CD14-positive monocyte (primary cell): Measurements from ENCODE around the gene GPC1. TPM values are rescaled to one million over a fixed set of nuclear protein-coding genes. Genes with fewer than 3 reads are reported as not detected.

Experiments used
- DNase-seq, 3 donors: peaks; one replicate each; pipeline ENCODE4 v3.0.0-alpha.2; 2011 to 2022
- H2AFZ ChIP-seq: 2 replicates; pipeline ENCODE4 v1.6.0; 2012; ENCODE audit warnings: mild to moderate bottlenecking, low read depth, low read length, inconsistent platforms; ENCODE audit not compliant: insufficient read depth, poor library complexity, severe bottlenecking
- H3K27ac ChIP-seq, 2 donors: 1 replicate in 1 of 2; 2 replicates in 1 of 2; pipeline ENCODE4 v1.5.1; 2012 to 2013; ENCODE audit warnings: low read length in 2 of 2, control low read depth in 1 of 2, inconsistent platforms in 1 of 2, low read depth in 1 of 2, mild to moderate bottlenecking in 1 of 2
- H3K27me3 ChIP-seq, 2 donors: one replicate each; pipeline versions ENCODE4 v1.6.0 to v1.6.1; 2011 to 2013; ENCODE audit warnings: low read length in 2 of 2; ENCODE audit not compliant: control insufficient read depth in 2 of 2, insufficient read depth in 2 of 2
- H3K36me3 ChIP-seq, 2 donors: replicated peaks in 1 of 2; 1 replicate in 1 of 2; 2 replicates in 1 of 2; pipeline versions ENCODE4 v1.5.1 to v1.6.1; 2012 to 2013; ENCODE audit warnings: low read length in 2 of 2, control low read depth in 1 of 2, inconsistent platforms in 1 of 2, mild to moderate bottlenecking in 1 of 2; ENCODE audit not compliant: insufficient read depth in 2 of 2, control insufficient read depth in 1 of 2
- H3K4me1 ChIP-seq, 2 donors: 1 replicate in 1 of 2; 2 replicates in 1 of 2; pipeline versions ENCODE4 v1.5.1 to v1.6.1; 2012 to 2013; ENCODE audit warnings: low read length in 2 of 2, control low read depth in 1 of 2, inconsistent platforms in 1 of 2, mild to moderate bottlenecking in 1 of 2, moderate library complexity in 1 of 2; ENCODE audit not compliant: insufficient read depth in 2 of 2, control insufficient read depth in 1 of 2
- H3K4me2 ChIP-seq: replicated peaks from 2 replicates; pipeline ENCODE3; 2012; ENCODE audit warnings: low read length, moderate library complexity, mild to moderate bottlenecking; ENCODE audit not compliant: poor library complexity, severe bottlenecking; ENCODE audit errors: extremely low read depth
- H3K4me3 ChIP-seq, 3 experiments: fragments of 200-600 bp in 1 of 3; sonication (generic) in 1 of 3; replicated peaks in 1 of 3; 1 replicate in 2 of 3; 2 replicates in 1 of 3; pipeline ENCODE4 v1.5.1; 2011 to 2013; ENCODE audit warnings: low read length in 3 of 3, mild to moderate bottlenecking in 3 of 3, control low read depth in 2 of 3, low read depth in 2 of 3, inconsistent platforms in 1 of 3, moderate library complexity in 1 of 3
- H3K79me2 ChIP-seq: 2 replicates; pipeline ENCODE4 v1.6.0; 2012; ENCODE audit warnings: mild to moderate bottlenecking, control low read depth, inconsistent platforms, low read length, moderate library complexity; ENCODE audit not compliant: insufficient read depth
- H3K9ac ChIP-seq: 2 replicates; pipeline ENCODE4 v1.6.0; 2017; ENCODE audit warnings: low read length, mild to moderate bottlenecking; ENCODE audit not compliant: insufficient read depth, poor library complexity, severe bottlenecking
- H3K9me3 ChIP-seq, 2 donors: replicated peaks in 1 of 2; 1 replicate in 1 of 2; 2 replicates in 1 of 2; pipeline versions ENCODE4 v1.5.1 to v1.6.1; 2012 to 2013; ENCODE audit warnings: low read length in 2 of 2, control low read depth in 1 of 2; ENCODE audit not compliant: control insufficient read depth in 1 of 2, insufficient read depth in 1 of 2
- H4K20me1 ChIP-seq: 2 replicates; pipeline ENCODE4 v1.6.0; 2012; ENCODE audit warnings: mild to moderate bottlenecking, low read length, control low read depth, moderate library complexity; ENCODE audit not compliant: insufficient read depth
- H3K27ac Mint-ChIP-seq, 7 donors: one replicate each; pipeline ENCODE4 v1.8.0; 2020; ENCODE audit warnings: mild to moderate bottlenecking in 7 of 7, mixed read lengths in 7 of 7, moderate library complexity in 6 of 7, inconsistent platforms in 2 of 7
- H3K27me3 Mint-ChIP-seq, 3 donors: one replicate each; pipeline ENCODE4 v1.8.0; 2021 to 2022; ENCODE audit warnings: low read depth in 3 of 3, mild to moderate bottlenecking in 3 of 3, mixed read lengths in 3 of 3, moderate library complexity in 3 of 3, inconsistent platforms in 1 of 3
- H3K36me3 Mint-ChIP-seq, 2 donors: one replicate each; pipeline ENCODE4 v1.8.0; 2020; ENCODE audit warnings: mixed read lengths in 2 of 2, inconsistent platforms in 1 of 2, mild to moderate bottlenecking in 1 of 2
- H3K4me1 Mint-ChIP-seq: one replicate; pipeline ENCODE4 v1.8.0; 2020; ENCODE audit warnings: mild to moderate bottlenecking, mixed read lengths
- H3K4me3 Mint-ChIP-seq, 2 donors: one replicate each; pipeline ENCODE4 v1.8.0; 2020; ENCODE audit warnings: mild to moderate bottlenecking in 2 of 2, mixed read lengths in 2 of 2, moderate library complexity in 1 of 2
- H3K9me3 Mint-ChIP-seq, 7 donors: one replicate each; pipeline ENCODE4 v1.8.0; 2020 to 2022; ENCODE audit warnings: mixed read lengths in 7 of 7, mild to moderate bottlenecking in 6 of 7, moderate library complexity in 6 of 7, inconsistent platforms in 2 of 7
- CTCF ChIP-seq: fragments of 200-600 bp; IDR thresholded peaks from one replicate; pipeline ENCODE4 v1.8.0; 2022; ENCODE audit warnings: antibody characterized with exemption, mild to moderate bottlenecking
- WGBS: methylation state at CpG from one replicate; pipeline ENCODE4 v1.1.5; 2013; ENCODE audit warnings: missing lambda C conversion rate; ENCODE audit not compliant: insufficient coverage; 5-methylcytosine and 5-hydroxymethylcytosine counted together
- intact Hi-C, 2 donors: fragments of 100-400 bp; cut with micrococcal nuclease; formaldehyde crosslinking; loops; one replicate each; pipeline versions ENCODE4 v1.15.0 to v1.15.1; 2023
- polyA plus RNA-seq, 3 donors: library from polyadenylated mRNA; depleted of rRNA in 1 of 3; unstranded in 2 of 3; stranded (reverse) in 1 of 3; fragments of 300-500 nt in 2 of 3; fragments of >200 nt in 1 of 3; fragmentation: Illumina TruSeq in 2 of 3; gene quantifications; 1 replicate in 2 of 3; 2 replicates in 1 of 3; pipeline ENCODE4 v1.2.3, GENCODE V29; 2012 to 2021

Gene GPC1
- polyA plus RNA-seq, 3 donors, result 0.08 TPM; not detected in 2

- 78% methylated on average over 8 of the region's 10 CpGs for WGBS
- Histone ChIP-seq H3K4me3 (no peak overlapping the region), H3K4me2 (no peak overlapping the region), H3K27ac (no peak overlapping the region), H3K36me3 (no peaks in the 10 kb centered on the region), H3K79me2 (no peaks in the 10 kb centered on the region), H3K9ac (no peak overlapping the region), H3K27me3 (peaks cover 2 to 13% of the 10 kb centered on the region in 2 donors), H3K9me3 (peaks cover 7 to 13% of the 10 kb centered on the region in 2 donors), H2AFZ (no peak overlapping the region), H3K4me1 (peaks cover 0 to under 1% of the 10 kb centered on the region in 2 donors), H4K20me1 (no peaks in the 10 kb centered on the region)
- intact Hi-C loops, result no loop called here
- Mint-ChIP-seq H3K27me3 (peaks cover 9 to 32% (median 20%) of the 10 kb centered on the region in 3 donors), H3K27ac (no peak overlapping the region), H3K4me1 (no peaks in the 10 kb centered on the region), H3K9me3 (peaks cover 0 to 22% (median 12%) of the 10 kb centered on the region in 7 donors), H3K36me3 (no peaks in the 10 kb centered on the region), H3K4me3 (no peak overlapping the region)
- DNase-seq, result no peak
- no peak for TF ChIP-seq CTCF
These were observed 6.1 kb upstream of the GPC1 start for GRCh38 chr2:240429341-240429871.

GRCh38 chr2:240429872-240430491, 5.5 kb upstream of the GPC1 start:
- Histone ChIP-seq H3K4me1 (peaks cover 0 to 6% of the 10 kb centered on the region in 2 donors), H3K27ac (no peak overlapping the region), H3K9ac (no peak overlapping the region), H2AFZ (no peak overlapping the region), H3K36me3 (no peaks in the 10 kb centered on the region), H3K9me3 (peaks cover 7 to 8% of the 10 kb centered on the region in 2 donors), H3K4me3 (no peak overlapping the region), H3K27me3 (peaks cover 3 to 17% of the 10 kb centered on the region in 2 donors), H4K20me1 (no peaks in the 10 kb centered on the region), H3K4me2 (no peak overlapping the region), H3K79me2 (no peaks in the 10 kb centered on the region)
- Mint-ChIP-seq H3K4me1 (peaks cover 4% of the 10 kb centered on the region), H3K4me3 (no peak overlapping the region), H3K36me3 (no peaks in the 10 kb centered on the region), H3K9me3 (peaks cover 3 to 19% (median 11%) of the 10 kb centered on the region in 7 donors), H3K27me3 (peaks cover 14 to 38% (median 25%) of the 10 kb centered on the region in 3 donors), H3K27ac (no peak overlapping the region)
- no peak for TF ChIP-seq CTCF
- intact Hi-C loops, result loop anchor here in 1 of 2 donors (10.0 kb wide), 1 partner anchor 195 kb away; no protein-coding TSS in a partner anchor
- 84% methylated on average over 11 of the region's 14 CpGs for WGBS
- DNase-seq, result no peak
